IMR-90 (cell line): ENCODE results near the gene C8A.

ENCODE experiments used
- CEBPB ChIP-seq: IDR thresholded peaks from 2 replicates; pipeline ENCODE4 v1.6.1; 2012; ENCODE audit warnings: low read depth, low read length, improper control_type of control experiment
- CHD1 ChIP-seq: IDR thresholded peaks from 2 replicates; pipeline ENCODE4 v1.6.1; 2012; ENCODE audit warnings: low read depth, low read length, improper control_type of control experiment
- MAFK ChIP-seq: IDR thresholded peaks from 2 replicates; pipeline ENCODE4 v1.6.1; 2012; ENCODE audit warnings: low read depth, low read length, improper control_type of control experiment
- MXI1 ChIP-seq: IDR thresholded peaks from 2 replicates; pipeline ENCODE4 v1.6.1; 2012; ENCODE audit warnings: low read depth, mild to moderate bottlenecking, low read length, moderate library complexity, borderline replicate concordance
- POLR2A ChIP-seq: IDR thresholded peaks from 2 replicates; pipeline ENCODE4 v1.6.1; 2012; ENCODE audit warnings: mild to moderate bottlenecking, low read depth, low read length
- RAD21 ChIP-seq: IDR thresholded peaks from 2 replicates; pipeline ENCODE4 v1.6.1; 2012; ENCODE audit warnings: low read length, improper control_type of control experiment
- RFX5 ChIP-seq: IDR thresholded peaks from 2 replicates; pipeline ENCODE4 v1.8.0; 2012; ENCODE audit warnings: low read depth, mild to moderate bottlenecking, low read length, moderate library complexity
- SMC3 ChIP-seq: fragments of 150-350 bp; IDR thresholded peaks from 2 replicates; pipeline ENCODE4 v1.6.1; 2016; ENCODE audit warnings: low read depth, mild to moderate bottlenecking, antibody characterized with exemption, low read length, moderate library complexity
- USF2 ChIP-seq: fragments of 150-350 bp; IDR thresholded peaks from 2 replicates; pipeline ENCODE4 v1.6.1; 2017; ENCODE audit warnings: mild to moderate bottlenecking, antibody characterized with exemption, low read length, low read depth
- TF ChIP-seq, protein P1 (sequence below): conservative IDR thresholded peaks from 2 replicates; pipeline ENCODE4 v1.5.1; 2012; ENCODE audit warnings: mild to moderate bottlenecking, low read depth, low read length, improper control_type of control experiment

DNA sequence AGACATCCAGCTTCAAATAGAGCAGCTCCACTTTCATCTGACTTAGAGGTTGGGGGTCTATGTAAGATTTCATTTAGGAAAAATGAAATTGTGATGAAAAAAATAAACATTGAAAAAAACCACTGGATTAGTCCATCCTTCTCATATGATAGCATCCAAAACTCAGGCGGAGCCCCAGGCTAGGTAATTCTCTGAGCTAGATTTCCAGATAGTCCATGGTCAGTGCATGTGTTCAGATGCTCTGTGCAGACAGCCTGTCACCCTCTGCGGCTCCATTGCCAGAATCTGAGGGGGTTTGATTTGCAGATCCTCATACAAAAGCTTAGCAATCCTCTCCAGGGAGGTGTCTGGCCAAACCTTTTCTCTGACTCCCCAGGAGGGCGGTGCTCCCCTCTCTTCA is 62.0 kb downstream of the C8A start:
- TF ChIP-seq RAD21 = no peak
- TF ChIP-seq, protein P1, sequence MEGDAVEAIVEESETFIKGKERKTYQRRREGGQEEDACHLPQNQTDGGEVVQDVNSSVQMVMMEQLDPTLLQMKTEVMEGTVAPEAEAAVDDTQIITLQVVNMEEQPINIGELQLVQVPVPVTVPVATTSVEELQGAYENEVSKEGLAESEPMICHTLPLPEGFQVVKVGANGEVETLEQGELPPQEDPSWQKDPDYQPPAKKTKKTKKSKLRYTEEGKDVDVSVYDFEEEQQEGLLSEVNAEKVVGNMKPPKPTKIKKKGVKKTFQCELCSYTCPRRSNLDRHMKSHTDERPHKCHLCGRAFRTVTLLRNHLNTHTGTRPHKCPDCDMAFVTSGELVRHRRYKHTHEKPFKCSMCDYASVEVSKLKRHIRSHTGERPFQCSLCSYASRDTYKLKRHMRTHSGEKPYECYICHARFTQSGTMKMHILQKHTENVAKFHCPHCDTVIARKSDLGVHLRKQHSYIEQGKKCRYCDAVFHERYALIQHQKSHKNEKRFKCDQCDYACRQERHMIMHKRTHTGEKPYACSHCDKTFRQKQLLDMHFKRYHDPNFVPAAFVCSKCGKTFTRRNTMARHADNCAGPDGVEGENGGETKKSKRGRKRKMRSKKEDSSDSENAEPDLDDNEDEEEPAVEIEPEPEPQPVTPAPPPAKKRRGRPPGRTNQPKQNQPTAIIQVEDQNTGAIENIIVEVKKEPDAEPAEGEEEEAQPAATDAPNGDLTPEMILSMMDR = no peak
- no peak for TF ChIP-seq RFX5
- TF ChIP-seq POLR2A = no peak
- no peak for TF ChIP-seq CEBPB
- TF ChIP-seq MAFK = no peak
- no peak for TF ChIP-seq USF2
- TF ChIP-seq CHD1 = no peak
- TF ChIP-seq SMC3 = no peak
- no peak for TF ChIP-seq MXI1
